GM21576 (cell line): ENCODE measurements around the gene MXD1.

Experiments used
- ATAC-seq: cut with Tn5 transposase; IDR thresholded peaks from one replicate; pipeline ENCODE4 v1.9.1; 2021; ENCODE audit warnings: mild to moderate bottlenecking, moderate library complexity; ENCODE audit not compliant: unreplicated experiment

MXD1 gene

DNA sequence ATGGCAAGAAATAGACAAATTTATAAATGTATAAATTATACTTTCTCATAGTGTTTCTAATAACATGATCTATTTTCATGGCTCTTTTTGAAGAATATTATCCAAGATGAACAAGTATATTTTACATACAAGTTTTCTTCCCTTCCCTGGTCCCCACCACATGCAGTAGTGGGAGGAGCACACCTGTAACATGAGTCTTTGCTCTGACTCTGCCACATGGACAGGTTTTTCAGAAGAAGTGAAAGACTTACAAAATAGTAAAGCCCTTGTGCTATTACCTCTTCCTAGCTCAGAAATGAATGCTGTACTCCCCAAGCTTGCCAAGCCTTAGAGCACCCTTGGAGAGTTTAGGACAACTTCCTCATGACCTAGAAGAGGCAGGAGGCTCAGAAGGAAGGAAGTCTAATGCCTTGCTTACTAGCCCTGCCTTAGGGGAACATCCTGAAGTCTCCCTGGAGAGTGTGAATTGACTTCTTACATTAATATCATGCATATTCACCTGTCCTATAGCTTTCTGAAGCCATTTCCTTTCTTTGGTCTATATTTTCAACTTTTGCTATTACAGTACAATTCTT lies 18.4 kb downstream of the MXD1 start:
- no peak for ATAC-seq

DNA sequence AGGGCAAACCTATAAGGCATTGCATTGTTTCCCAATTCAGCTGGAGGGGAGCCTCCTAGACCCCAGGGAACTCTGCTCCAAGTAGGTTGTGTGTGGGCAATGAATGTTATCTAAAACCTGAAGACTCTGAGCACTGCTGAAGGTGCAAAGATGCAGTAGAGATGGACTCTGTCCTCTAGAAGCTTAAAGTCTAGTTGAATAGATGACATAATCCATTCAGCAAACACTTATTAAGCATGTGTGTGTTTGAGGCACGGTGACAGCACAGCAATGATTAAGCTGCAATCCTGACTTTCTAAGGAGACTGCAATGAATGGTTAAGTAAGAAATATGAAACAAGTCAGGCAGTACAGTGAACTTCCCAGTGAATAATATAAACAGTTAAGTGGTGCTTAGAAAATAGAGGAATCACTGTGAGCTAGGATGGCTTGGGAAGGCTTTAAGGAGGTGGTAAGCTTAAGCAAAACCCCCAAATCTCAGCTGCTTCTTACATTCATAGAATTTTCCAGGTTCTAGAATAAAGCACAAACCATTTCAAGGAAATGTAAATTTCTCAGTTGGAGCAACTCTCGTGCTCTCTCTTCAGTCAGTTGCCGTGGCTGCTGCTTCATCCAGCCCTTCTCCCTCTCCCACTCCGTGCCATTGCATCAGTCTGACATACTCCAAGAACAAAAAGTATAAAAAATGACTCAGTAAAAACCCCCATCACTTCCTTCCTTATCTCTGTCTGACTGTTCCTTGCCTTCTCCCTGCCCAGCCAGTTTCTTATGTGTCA lies 19.1 kb downstream of the MXD1 start:
- ATAC-seq, result no peak

- no peak for ATAC-seq
Measured at GRCh38 chr2:69934614-69934908, 19.7 kb downstream of the MXD1 start.

GRCh38 chr2:69935011-69935410 lies 20.1 kb downstream of the MXD1 start:
- no peak for ATAC-seq

DNA sequence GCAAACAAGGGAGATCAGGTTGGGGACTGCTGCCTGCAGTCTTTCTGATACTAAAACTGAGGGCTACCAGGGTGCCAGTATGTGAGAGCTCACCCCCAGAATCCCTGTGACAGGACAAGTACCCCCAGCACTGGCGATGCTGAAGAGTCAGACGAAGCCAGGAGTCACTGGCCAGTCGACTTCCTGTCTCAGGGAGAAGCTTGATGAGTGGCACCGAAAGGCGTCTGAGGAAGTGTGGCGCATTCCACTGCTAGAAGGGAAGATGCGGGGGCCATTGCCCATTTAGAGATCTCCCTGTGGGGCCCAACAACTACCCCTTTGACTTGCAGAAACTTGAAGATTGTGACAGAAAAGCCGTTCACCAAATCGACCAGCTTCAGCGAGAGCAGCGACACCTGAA lies 22.0 kb downstream of the MXD1 start:
- no peak for ATAC-seq

- ATAC-seq, result no peak
Measured at GRCh38 chr2:69937968-69938367, 23.1 kb downstream of the MXD1 start.

DNA sequence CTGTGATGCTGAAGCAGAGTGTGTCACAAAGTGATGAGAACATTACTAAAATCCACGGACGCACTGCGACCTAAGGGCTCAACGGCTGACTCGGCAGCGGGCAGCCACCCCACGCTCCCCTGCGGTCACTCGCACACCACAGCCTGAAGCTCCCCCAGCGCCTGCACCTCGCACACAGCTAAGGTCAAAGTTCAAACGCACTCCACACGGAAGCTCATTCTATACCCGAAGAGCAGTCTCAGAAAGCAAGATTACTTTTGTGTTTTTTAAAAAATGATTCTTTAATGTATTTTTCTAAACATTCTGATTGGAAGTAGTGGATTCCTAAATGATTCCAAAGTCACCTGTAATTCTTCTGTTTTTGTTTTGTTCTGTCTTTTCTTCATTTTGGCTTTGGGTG lies 24.8 kb downstream of the MXD1 start:
- no peak for ATAC-seq

DNA sequence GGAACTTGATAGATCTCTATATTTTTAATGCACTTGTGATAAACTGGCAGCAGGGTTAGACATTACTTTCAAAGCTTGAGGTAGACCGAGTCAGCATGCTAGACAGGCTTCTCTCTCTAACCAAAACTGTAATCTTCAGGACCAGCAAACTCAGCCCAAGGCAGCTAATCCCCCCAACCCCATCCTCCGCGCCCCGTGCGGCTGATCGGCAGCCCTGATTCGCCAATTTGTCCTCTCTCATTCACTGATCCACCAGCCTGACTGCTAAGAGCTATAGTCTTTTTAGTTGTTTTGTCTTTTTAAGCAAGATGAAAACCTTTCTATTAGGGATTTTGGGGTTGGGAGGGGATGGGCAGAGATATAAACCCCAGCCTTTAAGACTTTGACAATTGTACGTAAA lies 25.8 kb downstream of the MXD1 start:
- ATAC-seq, result no peak

DNA sequence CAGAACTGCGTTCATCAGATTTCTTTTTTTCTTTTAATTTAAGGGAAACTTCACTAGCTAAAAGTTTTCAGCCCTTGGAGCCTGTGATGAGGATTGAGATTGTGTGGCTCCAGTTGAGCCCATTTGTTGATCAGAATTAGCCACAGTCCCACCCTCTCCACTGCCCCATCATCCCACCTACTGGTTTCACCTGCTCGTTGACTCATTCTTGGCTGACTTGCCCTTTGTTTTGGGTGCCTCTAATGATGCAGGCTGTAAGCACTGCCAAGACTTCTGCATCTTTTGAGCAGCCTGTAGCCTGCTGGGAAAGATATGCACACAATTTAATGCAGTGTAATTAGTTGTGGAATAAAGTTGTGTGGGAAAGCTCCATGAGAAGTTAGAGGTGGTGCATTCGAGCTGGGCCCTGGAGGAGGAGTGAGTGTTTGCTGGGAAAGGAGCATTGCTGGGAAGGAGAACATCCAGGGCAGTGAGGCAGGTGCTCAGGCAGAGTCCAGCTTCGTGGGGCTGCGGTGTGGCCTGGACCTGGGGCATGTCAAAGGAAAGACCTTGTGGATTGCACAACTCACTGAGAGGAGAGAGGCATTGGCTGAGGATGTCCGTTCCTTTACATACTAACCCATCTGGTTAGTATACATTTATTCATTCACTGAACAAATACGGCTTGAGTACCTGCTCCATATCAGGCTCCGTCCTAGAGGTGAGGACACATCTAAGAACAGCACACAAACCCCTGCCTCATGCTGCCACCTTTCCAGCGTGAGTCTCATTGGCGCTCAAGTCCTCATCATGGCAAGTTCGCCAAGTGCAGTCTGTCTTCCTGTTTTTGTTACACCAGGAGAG lies 28.3 kb downstream of the MXD1 start:
- no peak for ATAC-seq

DNA sequence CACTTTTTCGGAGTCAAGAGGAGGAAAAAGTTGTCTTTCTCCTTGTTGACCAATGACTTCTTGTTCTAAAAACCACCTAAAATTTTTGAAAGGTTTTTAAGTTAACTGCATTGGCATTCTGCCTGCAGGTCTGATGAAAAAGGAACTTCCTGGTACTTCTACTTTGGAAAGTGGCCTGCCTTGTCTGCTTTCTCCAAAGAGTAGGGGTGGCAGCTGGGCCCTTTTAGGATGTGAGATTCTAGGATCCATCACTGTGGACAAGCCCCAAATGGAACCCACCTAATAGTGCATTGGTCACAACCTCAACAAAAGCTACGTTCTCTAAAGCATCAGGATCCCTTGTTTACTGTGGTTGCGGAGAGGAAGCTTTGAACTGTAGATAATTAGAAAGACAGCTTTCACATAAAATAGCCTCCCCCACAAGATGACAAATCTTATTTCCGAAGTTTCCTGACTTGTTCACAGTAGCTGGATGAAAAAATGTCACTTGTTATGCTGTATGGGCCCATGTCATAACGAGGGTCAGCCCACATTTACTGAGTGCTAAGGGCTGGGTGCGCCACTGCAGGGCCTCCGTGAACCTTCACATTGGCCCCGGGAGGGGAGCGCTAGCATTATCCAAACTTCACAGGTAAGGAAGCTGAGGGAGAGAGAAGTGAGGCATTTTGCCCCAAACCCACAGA lies 29.1 kb downstream of the MXD1 start:
- ATAC-seq, result no peak

DNA sequence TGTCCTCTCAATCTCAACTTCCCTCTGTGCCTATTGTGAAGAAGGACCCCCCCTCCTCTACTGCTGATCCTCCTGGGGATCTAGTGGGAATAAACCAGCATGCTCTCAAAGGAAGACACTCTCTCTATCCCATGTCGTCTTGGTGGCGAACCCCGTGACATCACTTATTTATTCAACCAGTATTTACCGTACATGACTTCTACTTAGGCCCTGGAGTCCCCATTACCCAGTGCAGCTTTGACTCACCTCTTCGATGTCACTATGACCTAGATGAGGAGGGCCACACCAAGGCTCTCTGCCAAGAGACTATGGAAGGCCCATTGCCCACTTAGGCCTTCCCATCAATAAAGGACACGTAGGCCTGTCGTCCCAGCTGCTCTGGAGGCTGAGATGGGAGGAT lies 29.8 kb downstream of the MXD1 start:
- no peak for ATAC-seq

- ATAC-seq, result no peak
Measured at GRCh38 chr2:69945441-69945840, 30.5 kb downstream of the MXD1 start.

GRCh38 chr2:69945941-69946340 lies 31.0 kb downstream of the MXD1 start:
- no peak for ATAC-seq

DNA sequence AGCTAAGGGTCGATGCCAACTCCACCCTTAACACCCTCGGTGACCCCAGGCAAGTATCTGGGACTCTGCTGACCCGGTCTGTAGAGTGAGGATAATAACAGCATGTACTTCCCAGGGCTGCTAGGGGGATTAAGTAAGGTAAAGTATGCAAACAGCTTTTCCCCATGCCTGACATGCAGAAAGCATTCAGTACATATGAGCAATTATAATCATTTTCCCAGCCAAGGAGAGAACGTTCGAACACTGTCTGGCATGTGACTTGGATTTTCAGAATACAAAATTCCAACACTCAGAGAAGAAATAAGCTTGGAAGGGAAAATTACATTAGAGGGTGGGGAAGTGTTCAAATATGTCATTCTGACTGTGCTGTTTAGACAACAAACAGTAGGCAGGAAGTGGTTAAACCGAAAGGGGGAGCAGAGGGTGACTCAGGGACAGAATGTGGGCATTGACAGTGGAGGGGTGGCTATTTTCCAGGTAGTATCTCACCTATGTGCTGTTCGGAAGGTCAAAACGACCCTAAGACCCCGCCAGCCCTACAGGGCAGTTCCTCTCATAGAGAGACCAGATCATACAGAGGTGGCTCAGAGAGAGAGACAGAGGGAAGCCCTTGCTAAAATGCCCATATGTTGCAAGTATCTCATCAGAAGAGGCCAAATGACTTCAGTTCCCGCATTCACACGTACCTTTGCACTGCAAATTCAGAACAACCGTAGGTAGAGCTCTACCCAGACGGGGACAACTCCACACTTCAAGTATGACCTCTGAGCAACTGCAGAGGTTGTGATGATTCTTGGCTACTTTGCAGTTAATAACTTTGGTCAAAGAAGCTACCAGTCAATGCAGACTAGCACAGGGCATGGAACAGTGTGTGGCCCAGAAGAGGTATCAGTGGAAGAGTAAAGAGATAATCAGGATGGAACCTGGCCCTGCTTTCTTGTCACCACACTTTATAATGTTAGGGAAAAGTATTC lies 31.7 kb downstream of the MXD1 start:
- no peak for ATAC-seq

DNA sequence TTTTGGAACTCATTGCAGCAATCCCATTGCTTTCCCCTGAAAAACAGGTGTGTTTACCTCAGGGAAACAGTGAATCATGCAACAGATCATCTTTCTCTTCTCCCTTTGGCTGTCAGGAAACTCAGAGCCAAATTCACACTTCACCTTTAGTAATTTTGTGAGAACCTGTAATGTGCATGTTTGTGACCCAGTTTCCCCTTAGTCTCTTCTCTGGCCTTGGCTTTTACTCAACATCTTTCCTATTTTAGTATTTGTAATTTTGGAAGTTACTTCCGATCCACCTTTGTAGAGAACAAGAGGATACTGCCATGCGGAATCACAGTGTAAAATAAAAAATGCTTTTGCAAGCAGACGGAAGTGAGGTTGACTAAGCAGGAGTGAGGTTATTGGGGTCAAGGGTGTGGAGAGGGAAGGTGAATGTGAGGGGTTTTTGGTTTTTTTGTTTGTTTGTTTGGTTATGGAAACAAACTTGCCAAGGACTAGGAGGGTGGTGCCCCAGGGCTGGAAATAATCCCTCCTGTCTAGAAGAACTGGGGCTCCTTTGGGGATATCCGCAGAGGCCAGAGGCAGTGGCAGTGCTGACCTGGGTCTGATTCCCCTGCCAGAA lies 32.5 kb downstream of the MXD1 start:
- no peak for ATAC-seq

- no peak for ATAC-seq
Measured at GRCh38 chr2:69948032-69948962, 33.4 kb downstream of the MXD1 start.

DNA sequence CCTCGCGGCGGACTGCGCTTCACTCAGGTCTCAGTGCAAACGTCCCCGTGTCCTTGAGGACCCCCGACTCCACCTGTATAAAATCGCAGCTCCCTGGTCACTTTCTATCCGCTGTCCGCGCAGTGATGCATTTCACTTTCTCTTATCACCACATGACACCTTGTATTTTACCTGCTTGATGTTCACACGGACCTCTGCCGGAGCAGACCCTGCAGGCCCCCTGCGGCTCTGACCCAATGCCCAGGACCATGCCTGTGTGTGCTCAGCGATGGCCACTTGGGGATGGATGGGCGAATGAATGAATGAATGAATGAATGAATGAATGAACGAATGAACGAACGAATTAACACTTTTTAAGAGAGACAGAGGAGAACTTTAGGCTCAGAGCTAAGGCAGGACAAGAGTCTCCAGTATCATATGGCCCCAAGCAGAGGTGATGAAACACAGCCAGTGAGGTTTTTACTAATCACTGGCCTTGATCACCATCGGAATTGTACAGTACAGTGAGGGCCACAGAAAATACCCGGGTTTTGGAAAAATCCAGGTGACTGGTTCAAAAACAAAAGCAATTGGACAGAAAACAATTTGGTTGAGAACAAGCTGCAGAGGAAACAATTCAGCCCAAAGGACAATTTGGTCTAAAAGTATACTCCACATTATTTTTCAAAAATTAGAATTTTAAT lies 34.2 kb downstream of the MXD1 start:
- ATAC-seq, result no peak

- no peak for ATAC-seq
Measured at GRCh38 chr2:69950241-69950640, 35.3 kb downstream of the MXD1 start.
